Cardiac atrium fibroblast (primary cell): Measurements from ENCODE around the gene RBBP7. TPM values are rescaled to one million over a fixed set of nuclear protein-coding genes. Genes with fewer than 3 reads are reported as not detected.

Experiments used
- total RNA-seq: library from RNA; depleted of rRNA; stranded (reverse); fragments of >200 nt; gene quantifications from 2 replicates; pipeline ENCODE4 v1.2.3, GENCODE V29; 2015

Gene RBBP7
- 59.0 and 76.8 TPM in 2 replicates for total RNA-seq

GRCh38 chrX:16870095-16870861 lies at the start of gene RBBP7:
Gene RBBP7, minus strand, starts transcription at chrX:16870362. Its CDS starts 309 bp downstream, at chrX:16870053.

Other genes starting within 250 kb of the RBBP7 start
- gene S100G, start 220.2 kb downstream of the RBBP7 start, total RNA-seq, result not detected in 2 replicates
- gene CTPS2, start 157.7 kb downstream of the RBBP7 start, total RNA-seq, result 2.7 and 4.5 TPM in 2 replicates
- 21.1 and 21.4 TPM in 2 replicates for gene SYAP1, start 150.8 kb downstream of the RBBP7 start, total RNA-seq
- 5.1 and 5.2 TPM in 2 replicates for gene TXLNG, start 83.9 kb downstream of the RBBP7 start, total RNA-seq
- gene REPS2, start 76.3 kb upstream of the RBBP7 start, total RNA-seq, result 0.18 and 0.81 TPM in 2 replicates